Stimulated activated CD4-positive, alpha-beta T cell treated with anti-CD3 and anti-CD28 coated beads, Interleukin-12 subunit alpha, Interleukin-12 subunit beta, amount 100 ng/mL, for 4 hours (primary cell): ENCODE results near the gene RSBN1.

Experiments
- DNase-seq: peaks from one replicate; pipeline ENCODE4 v3.0.0-alpha.2; 2020

Gene RSBN1

GRCh38 chr1:113811156-113811887, 954 bp downstream of the RSBN1 start:
- peak; percentile 11 for DNase-seq

DNA sequence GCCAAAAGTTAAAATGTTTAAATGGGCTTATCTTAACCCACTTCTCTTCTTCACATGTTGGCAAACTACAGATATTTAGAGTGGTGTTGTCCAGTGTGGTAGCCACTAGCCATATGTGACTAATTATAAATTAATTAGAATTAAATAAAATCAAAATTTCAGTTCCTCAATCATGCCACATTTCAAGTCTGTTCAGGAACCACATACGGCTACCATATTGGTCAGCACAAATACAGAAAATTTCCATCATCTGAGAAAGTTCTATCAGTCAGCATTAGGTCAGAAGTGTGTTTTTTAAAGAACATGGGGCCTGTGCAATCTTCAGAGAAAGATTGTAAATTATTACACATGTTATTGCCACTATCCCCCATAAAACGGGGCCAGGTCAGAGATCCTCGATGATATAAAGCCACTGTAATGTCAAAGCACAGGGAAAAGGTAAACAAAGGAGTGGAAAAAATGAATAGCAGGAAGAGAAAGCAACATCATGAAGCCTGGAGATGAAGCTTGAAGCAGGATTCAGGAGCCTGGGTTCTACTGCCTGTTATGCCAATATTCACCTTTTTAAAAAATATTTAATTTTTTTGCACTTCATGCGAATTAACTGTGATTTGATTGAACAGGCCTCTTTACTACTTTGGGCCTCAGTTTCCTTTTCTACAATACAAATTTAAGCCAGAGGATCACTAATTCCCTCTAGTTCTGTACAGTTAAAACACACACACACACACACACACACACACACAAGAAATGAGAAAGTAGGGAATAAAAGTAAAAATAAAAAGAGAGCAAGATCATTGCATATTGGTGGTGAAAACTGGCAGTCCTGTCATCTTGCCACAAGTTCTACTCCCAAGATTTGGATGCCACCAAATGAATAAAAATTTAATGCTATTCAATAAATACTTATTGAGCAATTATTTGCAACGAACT, 2.3 kb downstream of the RSBN1 start:
- DNase-seq, result no peak

GRCh38 chr1:113808450-113809195, 3.7 kb downstream of the RSBN1 start:
- DNase-seq, result no peak

- DNase-seq, result no peak
Observed at GRCh38 chr1:113805639-113806038, 6.6 kb downstream of the RSBN1 start.

- DNase-seq, result no peak
Observed at GRCh38 chr1:113805256-113805531, 7.1 kb downstream of the RSBN1 start.

GRCh38 chr1:113804421-113805255, 7.6 kb downstream of the RSBN1 start:
- DNase-seq, result no peak

GRCh38 chr1:113802367-113803007, 9.8 kb downstream of the RSBN1 start:
- DNase-seq, result no peak

GRCh38 chr1:113800487-113800886, 11.8 kb downstream of the RSBN1 start:
- DNase-seq, result no peak

DNA sequence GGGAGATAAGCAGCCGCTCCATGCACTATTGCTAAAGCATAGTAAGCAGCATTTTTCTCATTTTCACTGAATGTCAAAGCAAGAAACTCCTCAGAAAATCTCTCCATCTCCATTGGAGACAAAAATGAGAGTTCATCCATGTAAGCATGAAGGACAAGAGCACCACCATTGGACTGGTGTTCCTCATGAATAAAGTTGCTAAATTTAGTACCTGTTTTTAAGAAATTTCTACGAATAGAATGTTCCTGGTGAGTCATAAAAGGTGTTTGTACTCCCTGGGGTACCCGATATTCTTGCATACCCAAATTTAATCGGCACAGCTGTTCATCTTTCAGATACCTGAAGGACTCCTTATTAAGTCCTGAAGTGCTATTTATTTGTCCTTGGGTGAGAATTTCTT, 14.8 kb downstream of the RSBN1 start:
- DNase-seq, result no peak

DNA sequence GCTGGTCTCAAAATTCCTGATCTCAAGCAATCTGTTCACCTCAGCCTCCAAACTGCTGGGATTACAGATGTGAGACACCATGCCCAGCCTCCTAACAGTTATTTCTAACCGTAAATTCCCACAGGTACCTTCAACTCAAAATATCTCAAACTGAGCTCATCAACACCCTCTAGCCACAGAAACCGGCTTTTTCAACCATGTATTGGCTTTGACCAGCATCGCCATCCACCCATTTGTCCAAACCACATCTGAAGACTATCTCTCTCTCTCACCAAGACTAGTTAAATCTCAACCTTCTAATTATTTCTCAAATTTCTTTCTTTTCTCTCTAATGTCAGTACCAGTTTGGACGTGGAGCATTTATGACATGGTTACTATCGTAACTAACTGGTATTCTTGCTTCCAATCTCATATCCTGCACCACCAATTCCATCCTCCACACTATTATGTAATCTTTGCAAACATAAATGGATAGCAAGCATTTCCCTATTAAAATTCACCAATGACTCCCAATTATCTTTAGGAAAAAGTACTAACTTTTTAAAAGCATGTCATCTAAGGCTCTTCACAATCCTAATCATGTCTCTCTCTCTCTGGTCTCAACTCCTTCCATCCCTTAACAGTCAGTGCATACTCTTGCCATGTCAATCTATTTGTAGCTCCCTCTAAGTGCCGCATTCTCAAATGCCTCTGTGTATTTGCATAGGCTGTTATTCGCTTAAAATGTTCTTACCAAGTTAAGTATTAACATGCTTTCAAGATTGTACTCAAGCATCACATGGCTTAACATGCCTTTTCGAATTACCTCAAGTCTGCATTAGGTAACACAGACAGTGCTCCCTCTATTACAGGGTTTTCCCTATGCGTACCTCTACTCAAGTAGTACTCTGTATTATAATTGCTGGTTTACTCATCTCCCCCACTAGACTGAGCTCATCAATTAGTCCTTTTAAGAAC, 18.1 kb downstream of the RSBN1 start:
- no peak for DNase-seq

- DNase-seq, result no peak
Observed at GRCh38 chr1:113792986-113793385, 19.3 kb downstream of the RSBN1 start.

DNA sequence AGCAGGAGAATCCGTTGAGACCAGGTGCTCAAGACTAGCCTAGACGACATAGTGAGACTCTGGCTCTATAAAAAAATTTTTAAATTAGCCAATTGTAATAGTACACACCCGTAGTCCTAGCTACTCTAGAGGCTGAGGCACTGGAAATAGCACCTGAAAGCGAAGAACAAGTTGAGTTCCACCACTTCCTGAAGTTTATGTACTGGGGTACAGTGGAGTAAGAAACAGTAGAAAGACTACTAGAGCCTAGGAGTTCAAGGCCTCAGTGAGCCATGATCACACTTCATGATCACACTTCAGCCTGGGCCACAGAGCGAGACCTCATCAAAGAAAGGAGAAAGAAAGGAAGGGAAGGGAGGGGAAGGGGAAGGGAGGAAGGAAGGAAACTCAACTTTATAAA, 19.8 kb downstream of the RSBN1 start:
- DNase-seq, result no peak

GRCh38 chr1:113788802-113789201, 23.5 kb downstream of the RSBN1 start:
- no peak for DNase-seq

DNA sequence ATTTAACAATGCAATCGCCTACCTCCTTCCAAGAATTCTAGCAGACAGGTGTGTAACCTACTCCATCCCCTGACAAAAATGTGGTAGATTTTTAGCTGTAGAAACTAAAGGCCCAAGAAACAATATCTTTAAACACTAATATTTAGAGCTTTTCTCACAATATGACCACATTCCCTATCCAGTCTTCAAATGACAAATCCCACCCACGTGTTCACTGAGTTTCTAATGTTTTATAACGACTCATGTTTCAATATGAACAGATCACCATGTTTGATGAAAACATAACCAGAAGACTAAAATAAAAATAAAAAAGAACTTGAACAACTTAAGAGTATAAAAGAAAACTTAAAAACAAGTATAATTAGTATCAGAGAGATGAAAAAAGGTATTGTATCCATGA, 24.6 kb downstream of the RSBN1 start:
- no peak for DNase-seq

GRCh38 chr1:113786069-113786468, 26.2 kb downstream of the RSBN1 start:
- no peak for DNase-seq

DNA sequence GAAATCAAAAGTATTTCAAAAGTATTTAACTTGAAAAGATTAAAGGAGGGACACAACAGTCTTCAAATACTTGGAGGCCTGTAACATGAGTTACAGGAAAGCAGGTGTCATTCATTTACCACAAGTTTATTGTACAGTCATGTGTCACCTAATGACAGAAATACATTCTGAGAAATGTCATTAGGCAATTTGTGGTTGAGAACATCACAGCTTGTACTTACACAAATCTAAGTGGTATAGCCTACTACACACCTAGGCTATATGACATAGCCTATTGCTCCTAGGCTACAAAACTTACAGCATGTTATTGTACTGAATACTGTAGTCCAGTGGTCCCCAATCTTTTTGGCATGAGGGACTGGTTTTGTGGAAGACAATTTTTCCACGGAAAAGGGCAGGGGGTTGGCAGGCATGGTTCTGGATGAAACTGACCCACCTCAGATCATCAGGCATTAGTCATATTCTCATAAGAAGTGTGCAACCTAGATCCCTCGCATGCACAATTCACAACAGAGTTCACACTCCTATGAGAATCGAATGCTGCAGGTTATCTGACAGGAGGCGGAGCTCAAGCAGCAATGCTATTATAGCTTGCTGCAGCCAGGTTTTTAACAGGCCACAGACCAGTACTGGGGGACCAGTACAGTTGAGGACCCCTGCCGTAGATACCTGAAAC, 28.0 kb downstream of the RSBN1 start:
- DNase-seq, result no peak

DNA sequence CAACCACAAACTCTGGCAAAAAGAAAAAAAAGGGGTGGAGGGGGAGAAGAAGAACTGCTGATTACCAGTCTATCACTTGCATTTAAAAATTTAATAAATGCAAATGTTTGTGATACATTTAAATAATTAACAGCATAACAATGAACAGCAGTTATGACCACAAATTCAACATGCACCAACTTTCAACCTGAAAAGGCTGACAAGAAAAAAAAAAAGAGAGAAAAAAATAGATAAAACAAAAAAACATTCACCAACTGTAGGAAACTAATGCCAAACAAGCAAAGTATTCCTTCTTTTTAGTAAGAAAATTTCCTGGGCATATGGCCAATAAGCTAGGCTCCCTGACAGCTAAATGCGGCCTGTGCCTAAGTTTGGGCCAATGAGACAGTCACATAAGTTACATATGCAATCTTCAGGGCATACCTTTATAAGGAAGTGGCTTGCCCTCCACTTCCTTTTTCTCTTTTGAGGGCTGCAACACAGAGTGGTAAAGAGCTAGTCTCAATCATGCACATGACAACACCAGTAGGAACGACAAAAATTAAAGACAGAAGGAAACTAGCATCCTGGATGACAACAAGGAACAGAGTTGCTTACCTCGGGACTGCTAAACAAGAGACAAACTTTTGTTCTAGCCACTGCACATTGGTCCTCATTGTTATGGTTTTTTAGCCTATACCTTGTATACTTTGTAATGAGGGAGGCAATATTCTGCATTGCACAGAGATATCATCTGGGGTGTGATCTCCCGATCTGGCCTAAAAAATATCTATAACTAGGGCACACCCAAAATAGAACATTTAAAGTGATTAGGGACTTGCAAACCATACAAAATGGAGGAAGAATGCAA, 28.8 kb downstream of the RSBN1 start:
- DNase-seq, result no peak

DNA sequence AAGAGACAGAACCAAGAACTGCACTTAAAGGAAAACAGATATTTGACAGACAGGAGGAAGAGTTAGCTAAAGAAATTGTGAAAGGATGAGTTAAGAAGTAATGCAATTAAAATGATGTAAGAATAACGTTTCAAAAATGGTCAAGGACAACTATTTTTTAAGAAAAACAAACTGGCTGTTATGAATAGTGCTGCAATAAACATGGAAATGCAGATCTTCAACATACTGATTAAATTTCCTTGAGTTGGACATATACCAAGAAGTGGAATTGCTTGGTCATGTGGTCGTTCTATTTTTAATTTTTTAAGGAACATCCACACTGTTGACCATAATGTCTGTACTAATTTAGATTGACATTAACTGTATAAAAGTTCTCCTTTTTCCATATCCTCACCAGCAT, 29.9 kb downstream of the RSBN1 start:
- no peak for DNase-seq

- DNase-seq, result no peak
Observed at GRCh38 chr1:113780374-113781146, 31.7 kb downstream of the RSBN1 start.
